GM12878 (cell line): ENCODE data around the gene SHPK. TPM values are rescaled to one million over a fixed set of nuclear protein-coding genes. Genes with fewer than 3 reads are reported as not detected.

Experiments used
- ATAC-seq: fragments of 200-7000 bp; cut with Tn5 transposase; 3 replicates; pipeline ENCODE4 v1.9.1; 2020; ENCODE audit warnings: mild to moderate bottlenecking, moderate library complexity
- BruUV-seq: library from RNA; stranded (reverse); fragments of 400-500 nt; replicated peaks from 2 replicates; lab custom pipeline; 2021; lab: Mats Ljungman, UMichigan
- CTCF ChIA-PET: fragments of 300-600 bp; sonication (Branson Sonifier 250); formaldehyde crosslinking; extraction: SDS; loops from one replicate; lab custom pipeline; 2021; ENCODE audit warnings: inconsistent platforms; lab: Yijun Ruan, JAX
- POLR2A ChIA-PET: fragments of 350-600 bp; formaldehyde crosslinking; extraction: SDS; loops from one replicate; lab custom pipeline; 2021; ENCODE audit warnings: inconsistent platforms; lab: Charles Lee
- RAD21 ChIA-PET: fragments of 300-600 bp; sonication (Branson Sonifier 250); formaldehyde crosslinking; loops from one replicate; lab custom pipeline; 2023; ENCODE audit warnings: antibody characterized with exemption; ENCODE audit not compliant: unreplicated experiment; lab: Charles Lee
- SMC1A ChIA-PET: fragments of 300-600 bp; sonication (Branson Sonifier 250); formaldehyde crosslinking; loops from one replicate; lab custom pipeline; 2023; ENCODE audit not compliant: unreplicated experiment, uncharacterized antibody; lab: Charles Lee
- DNase-seq: peaks from one replicate; pipeline ENCODE4 v3.0.0-alpha.2; 2011; ENCODE audit warnings: low read depth, low spot score
- FAIRE-seq: peaks from 3 replicates; lab custom pipeline; 2011; peaks lifted over from hg19 to GRCh38; lab: Jason Lieb, UNC
- H2AFZ ChIP-seq: 2 replicates; pipeline ENCODE4 v1.6.0; 2011; ENCODE audit warnings: low read depth, low read length, control low read depth; ENCODE audit not compliant: control insufficient read depth
- H3K27ac ChIP-seq: 2 replicates; pipeline ENCODE4 v1.5.1; 2011; ENCODE audit warnings: control low read depth; ENCODE audit not compliant: control insufficient read depth, insufficient read depth
- H3K27me3 ChIP-seq, 2 experiments: replicated peaks in 1 of 2; 2 replicates each; pipeline versions ENCODE4 v1.6.0 to v1.6.1; 2011; ENCODE audit warnings: low read length in 1 of 2; ENCODE audit not compliant: control insufficient read depth in 2 of 2, insufficient read depth in 2 of 2
- H3K36me3 ChIP-seq, 2 experiments: 2 replicates each; pipeline ENCODE4 v1.5.1; 2011; ENCODE audit warnings: low read length in 1 of 2; ENCODE audit not compliant: control insufficient read depth in 2 of 2, insufficient read depth in 2 of 2
- H3K4me1 ChIP-seq: 2 replicates; pipeline ENCODE4 v1.6.1; 2011; ENCODE audit warnings: mild to moderate bottlenecking, low read length, moderate library complexity, mixed read lengths; ENCODE audit not compliant: control insufficient read depth, insufficient read depth
- H3K4me2 ChIP-seq: 2 replicates; pipeline ENCODE4 v1.6.0; 2011; ENCODE audit warnings: control low read depth; ENCODE audit not compliant: control insufficient read depth, insufficient read depth
- H3K4me3 ChIP-seq: fragments of 200-600 bp; sonication (generic); 2 replicates; pipeline ENCODE4 v1.5.1; 2016
- H3K79me2 ChIP-seq: 2 replicates; pipeline ENCODE4 v1.6.0; 2011; ENCODE audit warnings: low read length; ENCODE audit not compliant: control insufficient read depth, insufficient read depth
- H3K9ac ChIP-seq: 2 replicates; pipeline ENCODE4 v1.8.0; 2011; ENCODE audit warnings: low read length, control low read depth, mixed read lengths; ENCODE audit not compliant: control insufficient read depth, insufficient read depth
- H3K9me3 ChIP-seq: replicated peaks from 3 replicates; pipeline ENCODE4 v1.5.1; 2011; ENCODE audit warnings: mild to moderate bottlenecking, low read length; ENCODE audit not compliant: control insufficient read depth, insufficient read depth
- H4K20me1 ChIP-seq: 2 replicates; pipeline ENCODE4 v1.6.0; 2011; ENCODE audit not compliant: control insufficient read depth, insufficient read depth
- LARP7 ChIP-seq: fragments of 450-650 bp; IDR thresholded peaks from 2 replicates; pipeline ENCODE4 v1.6.1; 2017; ENCODE audit warnings: mild to moderate bottlenecking
- NKRF ChIP-seq: fragments of 450-650 bp; conservative IDR thresholded peaks from 2 replicates; pipeline ENCODE4 v1.6.1; 2017; ENCODE audit warnings: mild to moderate bottlenecking, moderate library complexity
- NR2C1 ChIP-seq: fragments of 450-650 bp; IDR thresholded peaks from 2 replicates; pipeline ENCODE4 v1.6.1; 2017; ENCODE audit warnings: antibody characterized with exemption, mild to moderate bottlenecking, moderate library complexity
- NR2C2 ChIP-seq: IDR thresholded peaks from 2 replicates; pipeline ENCODE4 v1.6.1; 2011; ENCODE audit warnings: borderline replicate concordance, low read depth; ENCODE audit not compliant: control insufficient read depth, insufficient read length
- SKIL ChIP-seq: fragments of 450-650 bp; IDR thresholded peaks from 2 replicates; pipeline ENCODE4 v1.6.1; 2017; ENCODE audit warnings: mild to moderate bottlenecking, low read depth, inconsistent platforms; ENCODE audit not compliant: poor library complexity, severe bottlenecking
- YY1 ChIP-seq: IDR thresholded peaks from 2 replicates; pipeline ENCODE4 v1.6.1; 2011; ENCODE audit warnings: low read depth, mild to moderate bottlenecking, low read length
- WGBS: methylation state at CpG from one replicate; pipeline ENCODE4 v1.1.6; 2016; ENCODE audit warnings: low lambda C conversion rate; ENCODE audit not compliant: insufficient replicate concordance, insufficient coverage; ENCODE audit errors: missing lambda C conversion rate; 5-methylcytosine and 5-hydroxymethylcytosine counted together
- in situ Hi-C: fragments of 300-500 bp; cut with MboI; formaldehyde crosslinking; loops from 9 replicates; pipeline ENCODE4 v1.14.3; 2018; ENCODE audit warnings: mixed read lengths
- intact Hi-C: fragments of 100-400 bp; cut with micrococcal nuclease; formaldehyde crosslinking; loops from one replicate; pipeline ENCODE4 v1.14.2; 2022; ENCODE audit not compliant: unreplicated experiment
- polyA plus RNA-seq, 11 experiments: library from polyadenylated mRNA; depleted of rRNA in 4 of 11; unstranded in 6 of 11; stranded (reverse) in 5 of 11; fragments of >200 nt; fragmentation: Nextera tagmentation in 4 of 11; fragmentation: Illumina TruSeq in 1 of 11; extraction: Ambion mirVana in 4 of 11; extraction: Trizol in 1 of 11; gene quantifications; 1 replicate in 1 of 11; 2 replicates in 10 of 11; pipeline versions ENCODE4 v1.2.1 to v1.2.3, GENCODE V29; 2011 to 2016; ENCODE audit warnings: inconsistent platforms in 2 of 11, missing spikeins in 2 of 11, low read depth in 1 of 11
- total RNA-seq, 4 experiments: library from RNA; depleted of rRNA in 3 of 4; stranded (reverse); fragments of >200 nt in 3 of 4; fragmentation: Illumina TruSeq in 1 of 4; extraction: Trizol in 1 of 4; gene quantifications; 2 replicates each; pipeline versions ENCODE4 v1.2.1 to v1.2.3, GENCODE V29; 2013 to 2021
- TF ChIP-seq, protein P1 (sequence below): fragments of 450-650 bp; IDR thresholded peaks from 2 replicates; pipeline ENCODE4 v1.6.1; 2018; ENCODE audit warnings: mild to moderate bottlenecking, low read depth, moderate library complexity; ENCODE audit not compliant: partially characterized antibody
- TF ChIP-seq, protein P2 (sequence below): fragments of 450-650 bp; IDR thresholded peaks from 2 replicates; pipeline ENCODE4 v1.6.1; 2017; ENCODE audit warnings: low read depth, mild to moderate bottlenecking, moderate library complexity
- TF ChIP-seq, protein P3 (sequence below): fragments of 450-650 bp; IDR thresholded peaks from 2 replicates; pipeline ENCODE4 v1.6.1; 2018; ENCODE audit warnings: borderline replicate concordance, mild to moderate bottlenecking; ENCODE audit not compliant: partially characterized antibody

SHPK gene
- total and polyA plus RNA-seq, 10 of the 15 experiments (the other 5 are each of a cell fraction or from before 2014, with no cell fraction given) = 1.7 to 16.6 (median 12.9) TPM

DNA sequence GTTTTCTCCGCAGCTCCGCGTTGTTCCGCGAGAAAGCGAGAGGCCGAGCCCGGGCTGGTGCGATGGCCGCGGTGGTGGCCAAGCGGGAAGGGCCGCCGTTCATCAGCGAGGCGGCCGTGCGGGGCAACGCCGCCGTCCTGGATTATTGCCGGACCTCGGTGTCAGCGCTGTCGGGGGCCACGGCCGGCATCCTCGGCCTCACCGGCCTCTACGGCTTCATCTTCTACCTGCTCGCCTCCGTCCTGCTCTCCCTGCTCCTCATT, 33.0 kb upstream of the SHPK start:
- peak; percentile 13 for ATAC-seq
- Histone ChIP-seq H2AFZ (peak overlapping the region; percentile 96), H3K9me3 (no peaks in the 10 kb centered on the region), H3K9ac (peak overlapping the region; percentile 98), H3K4me3 (peak overlapping the region; percentile 84), H3K27me3 (no peaks in the 10 kb centered on the region), H3K27ac (peak overlapping the region; percentile 86), H3K4me2 (peak overlapping the region; percentile 97), H3K4me1 (peaks cover 8% of the 10 kb centered on the region), H3K79me2 (peaks cover 20% of the 10 kb centered on the region), H3K36me3 (no peaks in the 10 kb centered on the region), H4K20me1 (no peaks in the 10 kb centered on the region)
- no peak for FAIRE-seq
- TF ChIP-seq, protein P1, sequence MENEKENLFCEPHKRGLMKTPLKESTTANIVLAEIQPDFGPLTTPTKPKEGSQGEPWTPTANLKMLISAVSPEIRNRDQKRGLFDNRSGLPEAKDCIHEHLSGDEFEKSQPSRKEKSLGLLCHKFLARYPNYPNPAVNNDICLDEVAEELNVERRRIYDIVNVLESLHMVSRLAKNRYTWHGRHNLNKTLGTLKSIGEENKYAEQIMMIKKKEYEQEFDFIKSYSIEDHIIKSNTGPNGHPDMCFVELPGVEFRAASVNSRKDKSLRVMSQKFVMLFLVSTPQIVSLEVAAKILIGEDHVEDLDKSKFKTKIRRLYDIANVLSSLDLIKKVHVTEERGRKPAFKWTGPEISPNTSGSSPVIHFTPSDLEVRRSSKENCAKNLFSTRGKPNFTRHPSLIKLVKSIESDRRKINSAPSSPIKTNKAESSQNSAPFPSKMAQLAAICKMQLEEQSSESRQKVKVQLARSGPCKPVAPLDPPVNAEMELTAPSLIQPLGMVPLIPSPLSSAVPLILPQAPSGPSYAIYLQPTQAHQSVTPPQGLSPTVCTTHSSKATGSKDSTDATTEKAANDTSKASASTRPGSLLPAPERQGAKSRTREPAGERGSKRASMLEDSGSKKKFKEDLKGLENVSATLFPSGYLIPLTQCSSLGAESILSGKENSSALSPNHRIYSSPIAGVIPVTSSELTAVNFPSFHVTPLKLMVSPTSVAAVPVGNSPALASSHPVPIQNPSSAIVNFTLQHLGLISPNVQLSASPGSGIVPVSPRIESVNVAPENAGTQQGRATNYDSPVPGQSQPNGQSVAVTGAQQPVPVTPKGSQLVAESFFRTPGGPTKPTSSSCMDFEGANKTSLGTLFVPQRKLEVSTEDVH = no peak
- TF ChIP-seq SKIL = no peak
- TF ChIP-seq NR2C1 = no peak
- TF ChIP-seq LARP7 = peak; percentile 73; the same call in 1 of the 2 replicates
- TF ChIP-seq, protein P2, sequence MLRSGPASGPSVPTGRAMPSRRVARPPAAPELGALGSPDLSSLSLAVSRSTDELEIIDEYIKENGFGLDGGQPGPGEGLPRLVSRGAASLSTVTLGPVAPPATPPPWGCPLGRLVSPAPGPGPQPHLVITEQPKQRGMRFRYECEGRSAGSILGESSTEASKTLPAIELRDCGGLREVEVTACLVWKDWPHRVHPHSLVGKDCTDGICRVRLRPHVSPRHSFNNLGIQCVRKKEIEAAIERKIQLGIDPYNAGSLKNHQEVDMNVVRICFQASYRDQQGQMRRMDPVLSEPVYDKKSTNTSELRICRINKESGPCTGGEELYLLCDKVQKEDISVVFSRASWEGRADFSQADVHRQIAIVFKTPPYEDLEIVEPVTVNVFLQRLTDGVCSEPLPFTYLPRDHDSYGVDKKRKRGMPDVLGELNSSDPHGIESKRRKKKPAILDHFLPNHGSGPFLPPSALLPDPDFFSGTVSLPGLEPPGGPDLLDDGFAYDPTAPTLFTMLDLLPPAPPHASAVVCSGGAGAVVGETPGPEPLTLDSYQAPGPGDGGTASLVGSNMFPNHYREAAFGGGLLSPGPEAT = peak; percentile 14; the same call in 1 of the 2 replicates
- 0 out of 2 replicates have a peak, but pooled peaks have one; percentile 4 for TF ChIP-seq NKRF
- no peak for TF ChIP-seq YY1
- no peak for TF ChIP-seq NR2C2
- TF ChIP-seq, protein P3, sequence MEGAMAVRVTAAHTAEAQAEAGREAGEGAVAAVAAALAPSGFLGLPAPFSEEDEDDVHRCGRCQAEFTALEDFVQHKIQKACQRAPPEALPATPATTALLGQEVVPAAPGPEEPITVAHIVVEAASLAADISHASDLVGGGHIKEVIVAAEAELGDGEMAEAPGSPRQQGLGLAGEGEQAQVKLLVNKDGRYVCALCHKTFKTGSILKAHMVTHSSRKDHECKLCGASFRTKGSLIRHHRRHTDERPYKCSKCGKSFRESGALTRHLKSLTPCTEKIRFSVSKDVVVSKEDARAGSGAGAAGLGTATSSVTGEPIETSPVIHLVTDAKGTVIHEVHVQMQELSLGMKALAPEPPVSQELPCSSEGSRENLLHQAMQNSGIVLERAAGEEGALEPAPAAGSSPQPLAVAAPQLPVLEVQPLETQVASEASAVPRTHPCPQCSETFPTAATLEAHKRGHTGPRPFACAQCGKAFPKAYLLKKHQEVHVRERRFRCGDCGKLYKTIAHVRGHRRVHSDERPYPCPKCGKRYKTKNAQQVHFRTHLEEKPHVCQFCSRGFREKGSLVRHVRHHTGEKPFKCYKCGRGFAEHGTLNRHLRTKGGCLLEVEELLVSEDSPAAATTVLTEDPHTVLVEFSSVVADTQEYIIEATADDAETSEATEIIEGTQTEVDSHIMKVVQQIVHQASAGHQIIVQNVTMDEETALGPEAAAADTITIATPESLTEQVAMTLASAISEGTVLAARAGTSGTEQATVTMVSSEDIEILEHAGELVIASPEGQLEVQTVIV = no peak
- DNase-seq = no peak
- ChIA-PET CTCF (interaction anchor here (1.0 kb wide), 1 partner anchor 33 kb away, joined by 4 read pairs; the partner anchor contains the start of genes CTNS and SHPK), SMC1A (no interaction called here), RAD21 (no interaction called here), POLR2A (no interaction called here)
- intact Hi-C loops = loop anchor here (10.0 kb wide), 1 partner anchor 114 kb away; the partner anchor contains the start of gene TRPV3
- WGBS = 2% methylated on average over 32 of the region's 32 CpGs
- BruUV-seq = TSS peak; percentile 96
- in situ Hi-C loops = no loop called here
